ENCODE results near the gene TNNT3. TPM values are rescaled to one million over a fixed set of nuclear protein-coding genes. Genes with fewer than 3 reads are reported as not detected.

TNNT3 gene
- total RNA-seq, 1 donor from 2014 or later = 2.6 TPM

- no peak overlapping the region for H3K27ac Mint-ChIP-seq (ENCODE audit: unreplicated experiment)
- H3K4me1 Mint-ChIP-seq (ENCODE audit: unreplicated experiment) = no peaks in the 10 kb centered on the region
- H3K4me3 Mint-ChIP-seq (ENCODE audit: unreplicated experiment) = no peak overlapping the region
- H3K27me3 Mint-ChIP-seq (ENCODE audit: unreplicated experiment) = no peaks in the 10 kb centered on the region
- H3K9me3 Mint-ChIP-seq (ENCODE audit: unreplicated experiment) = no peaks in the 10 kb centered on the region
- DNase-seq (ENCODE audit: extremely low spot score, unreplicated experiment) = no peak
- H3K36me3 Mint-ChIP-seq (ENCODE audit: unreplicated experiment) = no peaks in the 10 kb centered on the region
- no peak for TF ChIP-seq CTCF (IDR thresholded peaks at IDR 0.05)
These were observed 40.3 kb downstream of the TNNT3 start for GRCh38 chr11:1959786-1960185.

DNA sequence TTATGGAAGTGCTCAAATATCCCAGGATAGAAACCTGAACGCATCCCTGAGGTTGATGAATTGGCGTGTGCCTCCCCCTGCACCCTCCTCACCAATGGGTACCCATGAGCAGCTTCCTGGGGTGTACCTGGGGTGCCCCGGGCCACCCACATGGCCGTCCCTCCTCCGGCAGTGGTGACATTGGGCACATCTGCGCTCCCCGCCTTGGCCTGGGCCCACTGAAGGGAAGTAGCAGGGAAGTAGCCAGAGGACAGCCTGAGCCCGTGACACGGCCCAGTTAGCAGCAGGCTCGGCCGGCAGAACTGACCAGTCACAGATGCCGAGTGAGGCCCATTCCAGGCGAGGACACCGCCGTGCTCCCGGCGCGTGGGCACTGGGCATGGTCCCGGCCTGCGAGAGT, 44.4 kb downstream of the TNNT3 start:
- Mint-ChIP-seq H3K36me3 (ENCODE audit: unreplicated experiment) (no peaks in the 10 kb centered on the region), H3K4me3 (ENCODE audit: unreplicated experiment) (no peak overlapping the region), H3K27me3 (ENCODE audit: unreplicated experiment) (no peaks in the 10 kb centered on the region), H3K4me1 (ENCODE audit: unreplicated experiment) (no peaks in the 10 kb centered on the region), H3K9me3 (ENCODE audit: unreplicated experiment) (no peaks in the 10 kb centered on the region), H3K27ac (ENCODE audit: unreplicated experiment) (no peak overlapping the region)
- peak; percentile 15 for DNase-seq (ENCODE audit: extremely low spot score, unreplicated experiment)
- no peak for TF ChIP-seq CTCF (IDR thresholded peaks at IDR 0.05)

GRCh38 chr11:1964348-1964747, 44.8 kb downstream of the TNNT3 start:
- Mint-ChIP-seq H3K27ac (ENCODE audit: unreplicated experiment) (no peak overlapping the region), H3K4me1 (ENCODE audit: unreplicated experiment) (no peaks in the 10 kb centered on the region), H3K27me3 (ENCODE audit: unreplicated experiment) (no peaks in the 10 kb centered on the region), H3K4me3 (ENCODE audit: unreplicated experiment) (no peak overlapping the region), H3K9me3 (ENCODE audit: unreplicated experiment) (no peaks in the 10 kb centered on the region), H3K36me3 (ENCODE audit: unreplicated experiment) (no peaks in the 10 kb centered on the region)
- TF ChIP-seq CTCF (IDR thresholded peaks at IDR 0.05) = no peak
- DNase-seq (ENCODE audit: extremely low spot score, unreplicated experiment) = no peak

DNA sequence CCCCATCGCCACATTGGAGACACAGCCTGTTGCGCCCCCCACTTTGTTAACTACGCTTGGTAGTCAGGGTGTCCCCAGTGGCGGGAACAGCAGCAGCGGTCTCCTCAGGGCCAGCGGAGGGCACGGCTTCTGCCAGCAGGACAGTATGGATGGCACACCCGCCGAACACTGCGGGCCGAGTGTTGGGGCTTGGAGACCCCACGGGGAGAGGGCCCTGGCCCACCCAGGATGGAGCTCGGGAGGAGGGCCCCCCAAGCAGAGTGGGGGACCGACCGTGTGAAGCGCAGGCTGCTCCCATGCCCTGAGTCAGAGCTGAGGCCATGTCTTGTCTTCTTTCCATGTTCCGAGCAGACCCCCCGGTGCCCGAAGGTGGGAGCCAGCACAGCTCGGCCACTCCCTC, 45.5 kb downstream of the TNNT3 start:
- Mint-ChIP-seq H3K36me3 (ENCODE audit: unreplicated experiment) (no peaks in the 10 kb centered on the region), H3K4me1 (ENCODE audit: unreplicated experiment) (no peaks in the 10 kb centered on the region), H3K4me3 (ENCODE audit: unreplicated experiment) (no peak overlapping the region), H3K27me3 (ENCODE audit: unreplicated experiment) (no peaks in the 10 kb centered on the region), H3K9me3 (ENCODE audit: unreplicated experiment) (no peaks in the 10 kb centered on the region), H3K27ac (ENCODE audit: unreplicated experiment) (no peak overlapping the region)
- TF ChIP-seq CTCF (IDR thresholded peaks at IDR 0.05) = no peak
- DNase-seq (ENCODE audit: extremely low spot score, unreplicated experiment) = no peak

- Mint-ChIP-seq H3K4me3 (ENCODE audit: unreplicated experiment) (no peak overlapping the region), H3K27me3 (ENCODE audit: unreplicated experiment) (no peaks in the 10 kb centered on the region), H3K9me3 (ENCODE audit: unreplicated experiment) (no peaks in the 10 kb centered on the region), H3K27ac (ENCODE audit: unreplicated experiment) (no peak overlapping the region), H3K36me3 (ENCODE audit: unreplicated experiment) (no peaks in the 10 kb centered on the region), H3K4me1 (ENCODE audit: unreplicated experiment) (no peaks in the 10 kb centered on the region)
- peak; percentile 8 for DNase-seq (ENCODE audit: extremely low spot score, unreplicated experiment)
- no peak for TF ChIP-seq CTCF (IDR thresholded peaks at IDR 0.05)
These were observed 47.0 kb downstream of the TNNT3 start for GRCh38 chr11:1966531-1966930.
